Ramos (cell line): ENCODE results near the gene RAD51B.

Experiments
- in situ Hi-C: fragments of 300-500 bp; cut with MboI; formaldehyde crosslinking; loops from one replicate; pipeline ENCODE4 v1.14.3; 2022; ENCODE audit warnings: low sequenced_read_pairs; ENCODE audit not compliant: unreplicated experiment

The RAD51B gene

DNA sequence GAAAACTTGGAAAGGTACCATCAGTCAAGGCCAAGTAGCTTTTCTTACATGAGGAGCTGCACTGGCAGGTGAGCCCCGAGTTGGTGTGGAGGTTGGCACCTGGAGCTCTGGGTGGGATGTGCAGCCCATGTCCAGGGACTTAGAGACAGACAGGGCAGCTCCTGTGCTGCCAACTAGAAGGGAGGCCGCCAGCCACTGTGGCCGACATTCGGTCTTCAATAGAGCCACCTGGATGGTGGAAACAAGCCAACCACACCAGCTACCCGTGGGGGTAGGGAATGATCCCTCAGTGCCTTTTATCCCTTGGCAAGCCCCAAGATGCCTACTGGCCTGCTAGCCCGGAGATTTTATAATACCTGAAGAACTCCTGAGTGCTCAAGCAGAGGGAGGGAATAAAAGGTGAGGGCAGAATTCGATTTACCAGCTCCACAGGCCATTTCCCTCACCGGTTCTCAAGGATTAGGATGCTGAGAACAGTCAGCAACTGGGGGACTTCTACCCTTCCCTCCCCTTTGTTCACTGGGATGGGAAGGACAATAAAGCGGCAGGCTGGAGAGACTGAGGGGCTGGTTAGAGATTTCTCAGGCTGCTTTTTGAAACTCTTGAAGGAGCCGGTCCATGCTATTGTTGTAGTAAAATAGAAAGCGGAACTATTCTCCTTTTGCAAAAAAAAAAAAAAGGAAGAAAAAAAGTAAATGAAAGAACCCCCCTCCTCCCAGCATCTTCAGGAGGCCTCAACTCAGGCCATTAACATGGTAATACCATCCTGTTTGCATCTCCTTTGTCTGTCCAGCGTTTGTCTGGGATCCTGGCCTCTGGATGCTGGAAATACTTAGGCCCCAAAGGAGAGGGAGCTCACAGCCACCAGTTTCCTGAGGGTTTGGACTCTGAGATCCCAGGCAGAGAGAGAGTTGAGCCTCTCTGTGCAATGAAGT lies 651.7 kb downstream of the RAD51B start:
- in situ Hi-C loops = no loop called here

DNA sequence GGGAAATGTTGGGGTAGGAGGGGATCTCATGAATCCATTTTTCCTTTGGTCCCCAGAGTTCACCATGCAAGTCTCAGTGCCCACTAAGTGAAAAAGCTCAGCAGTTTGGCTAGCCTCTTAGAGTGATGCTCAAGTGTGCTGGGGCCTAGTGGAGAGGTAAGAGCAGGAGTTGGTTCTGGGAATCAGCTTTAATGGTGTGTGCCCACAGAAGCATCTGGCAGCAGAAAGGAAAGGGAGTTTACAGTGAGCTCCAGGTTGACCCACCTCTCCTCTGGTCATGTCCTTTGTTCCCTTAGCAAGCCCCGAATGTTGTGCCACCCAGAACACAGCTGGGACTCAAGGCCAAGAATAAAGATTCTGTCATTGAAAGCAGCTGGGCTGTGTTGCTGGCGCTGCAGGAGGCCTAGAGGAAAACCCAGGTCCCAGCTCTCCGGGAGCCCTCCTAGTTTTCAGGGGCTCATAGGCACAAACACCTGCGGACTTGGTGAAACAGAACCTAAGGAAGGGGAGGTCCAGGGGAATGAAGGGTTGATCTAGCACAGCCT lies 652.5 kb downstream of the RAD51B start:
- in situ Hi-C loops = no loop called here

DNA sequence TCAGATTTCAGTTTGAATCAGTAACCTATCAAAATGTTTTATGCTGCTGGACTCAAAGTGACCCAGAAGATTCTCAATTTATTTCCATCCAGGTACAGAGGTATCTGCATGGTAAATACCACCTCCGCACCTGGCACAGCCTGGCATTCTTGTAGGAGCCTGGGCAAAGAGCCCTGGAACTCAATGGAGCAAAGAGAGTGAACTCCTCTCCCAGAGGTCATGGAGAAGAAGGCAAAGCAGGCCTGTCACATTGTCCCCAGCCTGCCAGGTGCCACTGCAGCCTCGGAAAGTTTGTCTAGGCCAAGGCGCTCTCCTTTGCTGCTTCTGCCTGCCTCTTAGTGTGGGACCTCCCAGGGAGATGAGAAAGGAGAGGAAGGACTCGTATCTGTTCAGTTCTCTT lies 653.5 kb downstream of the RAD51B start:
- in situ Hi-C loops = no loop called here

DNA sequence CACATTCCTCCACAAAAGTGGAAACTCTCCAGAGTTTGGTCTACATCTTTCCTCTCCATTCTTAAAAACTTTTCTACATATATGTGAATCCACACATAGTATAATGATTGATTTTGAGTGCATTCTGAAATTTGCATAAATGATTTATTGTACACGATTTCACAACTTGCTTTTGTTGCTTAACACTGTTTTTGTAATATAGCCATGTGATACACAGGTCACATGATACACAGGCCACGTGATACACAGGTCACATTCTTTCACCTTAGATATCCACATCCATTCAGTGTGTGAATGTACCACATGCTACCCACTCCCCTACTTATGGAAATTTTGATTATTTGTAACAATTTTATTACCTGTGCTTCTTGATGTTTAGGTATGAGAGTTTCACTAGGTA lies 654.2 kb downstream of the RAD51B start:
- in situ Hi-C loops = no loop called here

DNA sequence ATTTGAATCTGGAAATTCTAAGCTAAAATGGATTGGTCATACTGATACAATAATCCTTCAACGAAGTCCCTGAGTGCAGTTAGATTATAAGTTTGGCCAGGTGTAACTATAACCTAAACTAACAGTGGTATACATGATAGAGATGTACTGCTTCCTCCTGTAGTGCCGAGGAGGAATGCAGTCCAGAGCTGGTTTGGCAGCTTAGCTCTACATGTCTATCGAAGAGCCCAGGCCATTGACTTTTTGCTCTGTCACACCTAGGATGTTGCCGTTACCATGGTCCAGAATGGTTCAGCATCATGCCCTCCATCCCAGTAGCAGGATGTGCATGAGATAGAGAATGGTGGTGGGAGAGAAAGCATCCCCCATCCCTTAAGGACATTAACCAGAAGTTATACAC lies 655.2 kb downstream of the RAD51B start:
- in situ Hi-C loops = no loop called here

DNA sequence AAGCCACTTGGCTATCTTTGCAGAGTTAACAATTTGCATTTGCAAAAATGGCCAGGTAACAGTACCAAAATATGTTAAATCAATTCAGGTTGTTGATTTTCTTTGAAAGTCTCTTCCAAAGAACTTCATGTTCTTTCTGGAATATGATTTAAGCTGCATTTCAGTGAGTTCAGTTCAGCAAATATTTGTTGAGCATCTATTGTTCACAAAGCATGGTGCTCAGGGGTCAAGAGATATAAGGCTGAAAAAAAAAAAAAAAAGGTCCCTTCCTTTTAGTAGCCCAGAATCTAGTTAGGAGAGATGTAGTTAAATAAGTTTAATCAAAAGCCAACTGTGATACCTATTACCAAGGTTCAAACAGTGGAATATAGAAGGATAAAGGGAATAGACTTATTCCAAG lies 656.2 kb downstream of the RAD51B start:
- in situ Hi-C loops = no loop called here

DNA sequence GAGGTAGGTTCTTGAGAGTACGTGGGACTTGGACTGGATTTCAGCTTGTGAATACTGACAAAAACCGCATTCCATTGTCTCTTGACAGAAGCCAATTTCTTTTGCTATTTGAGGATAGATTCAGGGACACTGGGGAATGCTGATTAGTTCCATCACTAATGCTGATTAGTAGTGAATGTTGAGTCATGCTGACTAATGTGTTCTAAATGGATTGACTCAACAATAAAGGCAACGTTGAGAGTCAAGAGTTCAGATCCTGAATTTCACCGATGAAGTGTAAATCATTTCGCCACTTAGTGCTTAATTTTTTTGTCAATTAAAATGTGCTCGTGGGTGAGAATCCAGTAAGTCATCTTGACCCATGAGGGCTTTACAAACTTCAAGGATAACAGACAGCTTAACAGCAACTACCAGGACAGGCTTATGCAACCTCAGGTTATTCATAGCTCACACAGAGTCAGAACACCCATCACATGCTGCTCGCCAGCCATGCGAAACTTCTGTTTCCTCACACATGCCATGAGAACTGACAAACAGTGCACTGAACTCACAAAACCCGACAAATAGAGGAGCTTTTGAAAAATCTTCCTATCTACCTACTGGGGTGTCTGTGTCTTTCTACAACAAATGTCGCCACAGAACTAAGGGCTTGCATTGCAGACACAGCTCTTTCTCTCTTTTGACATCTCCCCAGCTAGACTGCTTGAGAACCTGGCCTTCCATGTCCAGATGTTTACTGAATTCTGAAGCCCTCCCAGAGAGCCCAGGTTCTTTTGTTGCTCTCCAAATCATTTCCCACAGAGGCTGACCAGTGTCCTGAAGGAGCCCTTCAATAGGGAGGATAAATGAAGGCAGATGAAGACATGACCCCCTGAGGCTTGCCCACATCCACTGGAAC lies 656.9 kb downstream of the RAD51B start:
- in situ Hi-C loops = no loop called here

DNA sequence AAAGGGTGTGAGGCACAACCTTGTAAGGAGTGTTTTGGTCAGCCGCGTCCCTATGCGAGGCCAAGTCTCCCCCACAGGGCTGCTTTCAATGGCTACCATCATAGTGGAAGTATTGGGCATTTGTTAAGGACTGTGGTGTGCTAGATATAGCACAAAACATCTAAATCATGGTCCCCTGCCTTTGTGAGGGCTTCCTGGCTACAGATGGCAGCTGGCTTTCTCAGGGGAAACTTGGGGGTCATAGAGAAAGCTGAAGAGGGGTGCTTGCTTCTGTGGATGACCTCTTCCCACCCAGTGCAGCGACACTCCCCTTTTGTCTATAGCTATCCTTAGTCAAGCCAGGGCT lies 657.5 kb downstream of the RAD51B start:
- in situ Hi-C loops = no loop called here

DNA sequence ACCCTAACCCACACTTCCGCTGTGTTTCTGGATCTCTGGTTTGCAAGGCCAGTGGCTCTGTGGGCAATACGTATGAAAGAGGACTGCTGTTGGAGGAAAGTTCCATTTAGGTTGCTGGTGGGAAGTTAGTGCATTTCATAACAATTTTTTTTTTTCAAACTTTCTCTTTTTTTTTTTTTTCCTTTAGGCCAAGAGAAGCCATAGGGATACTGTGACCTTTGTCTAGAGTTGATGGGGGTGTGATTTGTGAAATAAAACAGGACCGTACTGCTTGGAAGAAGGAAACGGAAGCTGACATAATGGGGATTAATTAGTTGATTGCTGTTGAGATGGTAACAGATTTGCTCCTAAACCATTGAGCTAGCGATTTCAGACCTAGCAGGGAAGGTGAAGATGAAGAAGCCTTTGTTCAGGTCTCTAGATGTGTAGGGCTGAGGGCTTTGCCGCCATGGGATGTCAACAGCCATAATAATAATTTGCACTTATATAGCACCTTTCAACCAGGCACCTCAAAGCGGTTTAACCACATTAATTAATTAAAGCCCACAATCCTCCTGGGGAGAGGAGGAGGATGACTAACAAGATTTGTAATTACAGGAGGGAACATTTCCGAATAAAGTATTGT lies 658.0 kb downstream of the RAD51B start:
- in situ Hi-C loops = no loop called here

DNA sequence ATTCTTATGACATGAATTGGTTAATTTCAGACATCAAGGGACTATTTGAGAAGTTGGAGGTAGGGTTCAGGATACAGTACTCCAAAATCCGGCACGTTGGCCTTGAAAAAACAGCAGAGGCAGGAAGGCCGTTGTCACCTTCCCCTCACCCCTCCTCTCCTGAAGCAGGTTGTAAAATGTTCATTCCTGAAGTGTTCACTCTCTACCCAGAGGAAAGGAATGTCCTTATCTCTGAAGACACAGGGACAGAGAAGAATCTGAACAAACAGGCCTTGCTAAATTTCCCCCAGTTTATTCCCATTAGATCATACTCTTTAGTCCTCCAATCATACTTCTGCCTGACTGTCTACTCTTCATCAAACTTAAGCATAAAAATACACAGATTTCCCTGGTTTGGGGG lies 659.7 kb downstream of the RAD51B start:
- in situ Hi-C loops = no loop called here

DNA sequence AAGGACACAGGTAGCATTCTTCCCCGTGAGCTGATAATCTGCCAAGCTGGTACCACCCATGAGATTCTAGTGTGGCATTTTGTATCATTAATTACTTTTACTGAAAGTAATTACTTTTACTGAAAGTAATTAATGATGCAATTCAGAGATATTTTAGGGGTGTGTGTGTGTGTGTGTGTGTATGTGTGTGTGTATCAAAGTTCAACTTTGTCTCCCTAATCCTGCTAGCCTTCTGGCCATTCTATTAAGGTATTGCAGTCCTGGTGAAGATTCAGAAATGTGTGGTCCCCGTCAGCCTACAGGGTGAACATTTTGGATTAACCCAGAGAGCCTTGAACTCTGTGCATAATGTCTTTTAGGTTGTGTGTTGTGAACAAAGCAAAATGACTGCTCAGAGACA lies 662.4 kb downstream of the RAD51B start:
- in situ Hi-C loops = no loop called here

DNA sequence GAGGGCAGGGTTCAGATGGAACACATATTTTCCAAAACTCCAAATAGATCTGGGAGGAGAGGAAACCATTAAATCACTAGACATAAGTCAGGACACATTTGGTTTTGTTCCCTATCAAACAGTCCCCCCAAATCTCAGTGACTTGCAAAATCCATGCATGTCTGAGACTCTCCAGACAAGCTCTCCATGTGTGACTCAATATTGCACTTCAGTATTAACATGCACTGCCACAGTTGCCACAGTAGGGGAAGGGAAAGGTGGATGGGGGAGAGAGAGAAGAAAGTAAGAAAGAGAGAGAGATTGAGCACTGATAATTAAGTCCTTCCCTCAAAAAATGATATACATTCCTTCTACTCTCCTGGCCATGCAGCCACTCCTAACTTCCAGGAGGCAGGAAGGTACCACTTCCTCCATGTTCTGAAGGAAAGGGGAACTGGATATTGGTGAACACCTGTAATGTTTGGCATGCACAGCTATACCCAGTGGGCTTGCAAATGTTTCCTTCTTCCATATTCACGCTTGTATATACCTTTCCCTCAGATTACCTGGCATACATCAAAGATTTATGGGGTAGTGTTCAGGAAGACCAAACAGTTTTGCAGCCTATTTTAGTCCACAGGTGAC lies 663.3 kb downstream of the RAD51B start:
- in situ Hi-C loops = no loop called here

DNA sequence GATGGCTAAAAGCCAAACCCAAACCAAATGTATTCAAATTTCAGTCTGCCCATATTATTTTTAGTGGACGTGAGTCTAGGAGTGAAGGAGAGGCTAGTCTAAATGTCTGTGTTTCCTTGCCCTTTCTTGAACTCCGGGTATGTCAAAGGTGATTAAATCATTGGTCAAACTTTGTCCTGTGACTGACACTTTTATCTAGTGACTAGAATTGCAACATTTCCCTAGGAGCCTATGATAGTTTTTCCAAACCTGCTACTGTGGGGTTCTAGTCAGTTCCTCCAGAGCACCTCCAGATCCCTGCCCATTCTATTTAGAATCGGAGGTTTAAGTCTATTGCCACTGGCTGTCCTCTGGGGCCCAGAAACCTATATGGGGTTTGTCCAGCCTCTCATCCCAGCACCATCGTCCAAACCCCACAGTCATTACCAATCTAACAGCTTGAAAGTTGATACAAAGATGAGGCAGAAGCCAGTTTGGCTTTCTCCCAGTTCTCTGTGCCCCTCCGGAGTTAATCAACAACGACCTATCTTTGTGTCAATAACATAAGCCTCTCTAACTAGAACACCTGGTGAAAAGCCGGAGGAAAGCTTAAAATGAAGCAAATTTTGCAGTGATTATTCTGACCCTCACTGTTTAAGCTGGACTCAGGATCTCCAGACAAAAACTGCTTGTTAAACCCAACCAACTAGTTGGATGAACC lies 666.6 kb downstream of the RAD51B start:
- in situ Hi-C loops = no loop called here

DNA sequence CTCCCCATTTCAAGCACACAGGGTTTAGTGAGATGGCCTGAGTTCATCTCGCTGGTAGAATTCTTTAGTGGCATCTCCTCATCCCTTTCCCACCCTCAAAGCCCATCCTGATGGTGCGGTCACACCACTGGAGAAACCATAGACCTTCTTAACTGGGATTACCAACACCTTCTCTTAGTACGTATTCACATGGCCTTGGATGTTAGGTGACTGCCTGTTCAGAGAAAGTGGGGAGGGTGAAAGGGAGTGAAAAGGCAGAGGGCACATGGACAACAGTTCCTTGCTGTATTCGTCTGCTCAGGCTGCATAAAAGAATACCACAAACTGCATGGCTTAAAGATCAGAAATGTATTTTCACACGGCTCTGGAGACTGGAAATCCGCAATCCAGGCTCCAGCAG lies 667.2 kb downstream of the RAD51B start:
- in situ Hi-C loops = no loop called here

DNA sequence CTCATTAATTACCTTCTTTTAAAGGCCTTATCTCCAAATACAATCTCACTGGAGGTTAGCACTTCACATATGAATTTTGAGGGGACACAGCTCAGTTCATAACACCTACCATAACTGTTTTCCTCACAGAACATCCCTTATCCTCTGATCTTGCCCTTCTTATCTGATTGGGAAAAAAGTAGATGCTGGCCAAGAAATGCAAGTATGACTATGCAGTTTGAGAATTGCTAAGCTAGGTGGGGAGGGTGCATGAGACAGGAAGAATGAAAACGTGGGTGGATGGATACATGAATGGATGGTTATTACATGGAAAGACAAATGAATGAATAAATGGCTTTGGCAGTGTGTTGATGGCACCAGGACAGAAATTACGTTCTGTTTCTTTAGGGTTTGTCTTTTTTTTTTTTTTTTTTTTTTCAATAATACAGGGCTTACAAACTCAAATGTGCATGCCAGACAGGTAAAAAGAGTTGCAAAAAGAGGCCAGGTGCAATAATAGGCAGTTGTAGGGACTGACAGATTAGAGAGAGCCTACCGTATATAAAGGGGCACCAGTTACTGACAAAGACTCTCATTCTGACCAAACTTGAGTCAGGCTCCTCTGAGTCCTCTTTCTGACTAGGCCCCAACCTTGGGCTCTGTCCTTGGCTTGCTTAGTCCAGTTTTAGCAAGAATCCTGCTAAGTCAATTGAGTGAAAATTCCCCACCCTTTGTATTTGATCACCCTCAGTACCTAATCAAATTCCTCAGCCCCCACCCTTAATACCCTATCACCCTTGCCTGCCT lies 668.4 kb downstream of the RAD51B start:
- in situ Hi-C loops = no loop called here

DNA sequence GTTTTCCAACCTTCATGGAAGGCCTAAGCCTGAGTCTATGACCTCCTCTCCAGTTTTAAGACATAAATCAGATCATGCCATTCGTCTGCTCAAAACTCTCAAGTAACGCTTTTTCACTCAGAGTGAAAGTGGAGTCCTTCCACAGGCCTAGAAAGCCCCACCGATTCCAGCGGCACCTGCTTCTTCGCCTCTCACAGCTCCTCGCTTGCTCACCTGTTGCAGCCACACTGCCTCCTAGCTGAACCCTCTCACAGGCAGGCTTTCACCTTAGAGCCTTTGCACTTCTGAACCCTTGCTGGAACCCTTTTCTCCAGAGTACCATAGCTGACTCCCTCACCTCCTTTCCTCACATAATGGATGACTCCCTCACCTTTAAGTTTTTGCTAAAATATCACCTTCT lies 672.2 kb downstream of the RAD51B start:
- in situ Hi-C loops = no loop called here

DNA sequence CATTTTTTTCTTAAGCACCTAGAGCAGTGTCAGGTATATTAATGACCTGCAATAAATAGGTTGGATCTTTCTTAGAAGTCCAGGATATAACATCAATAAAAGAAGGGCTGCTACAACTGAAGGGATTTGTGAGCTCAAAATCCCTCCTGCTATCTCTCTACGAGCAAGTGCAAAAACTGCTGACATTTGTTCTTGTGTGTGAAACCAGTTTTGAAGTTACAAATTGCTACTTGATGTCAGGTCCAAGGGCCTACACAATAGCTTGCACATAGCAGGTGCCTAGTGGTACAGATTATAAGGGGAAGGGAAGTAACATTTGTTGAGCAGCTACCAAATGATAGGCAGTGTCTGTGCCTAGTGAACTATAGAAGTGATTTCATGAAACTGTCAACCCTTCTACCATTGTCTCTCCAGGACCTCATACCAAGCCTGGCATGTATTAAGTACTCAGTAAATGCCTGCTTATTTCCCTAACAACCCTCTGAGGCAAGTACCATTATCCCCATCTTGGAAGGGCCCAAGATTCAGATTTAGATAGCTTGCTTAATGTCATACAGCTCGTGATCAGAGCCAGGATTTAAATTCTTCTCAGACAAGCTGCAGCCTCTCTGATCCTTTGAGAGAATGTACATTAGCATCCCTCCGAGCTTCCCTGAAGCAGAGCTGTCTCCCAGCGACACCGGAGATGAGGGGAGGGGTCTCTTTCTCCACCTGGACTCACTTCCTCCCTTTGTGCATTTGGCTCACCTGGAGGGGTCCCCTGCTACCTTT lies 673.0 kb downstream of the RAD51B start:
- in situ Hi-C loops = no loop called here
